NCI-H345 (cell line): ENCODE measurements around the gene CDC42BPB.
A peak's percentile ranks its signal among the peaks of the same experiment; 100 is the strongest.

Experiments
- DNase-seq: peaks from one replicate; lab custom pipeline; 2025; lab: John Stamatoyannopoulos, UW

Gene CDC42BPB

DNA sequence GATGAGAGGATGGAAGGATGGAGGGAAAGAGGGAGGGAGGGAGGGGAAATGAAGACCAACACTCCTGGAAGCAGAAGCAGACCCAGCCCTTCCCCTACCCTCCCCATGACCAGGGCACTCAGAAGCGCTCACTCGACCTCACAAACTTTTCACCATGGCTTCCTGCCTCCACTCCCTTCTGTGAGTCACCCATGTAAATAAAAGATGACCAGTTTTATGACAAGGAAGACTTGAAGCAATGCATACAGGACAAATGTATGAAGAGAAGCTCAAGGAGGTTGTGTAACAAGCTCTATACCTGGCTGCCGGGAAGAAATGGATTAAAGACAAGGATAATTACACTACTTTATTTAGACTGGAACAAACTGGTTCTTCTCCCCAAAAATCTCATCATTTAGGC, 63.8 kb downstream of the CDC42BPB start:
- no peak for DNase-seq

- no peak for DNase-seq
These were observed 66.0 kb downstream of the CDC42BPB start for GRCh38 chr14:102991376-102991775.

- DNase-seq = no peak
These were observed 69.3 kb downstream of the CDC42BPB start for GRCh38 chr14:102988054-102988453.

GRCh38 chr14:102986810-102987579, 70.4 kb downstream of the CDC42BPB start:
- peak; percentile 24 for DNase-seq

- no peak for DNase-seq
These were observed 71.7 kb downstream of the CDC42BPB start for GRCh38 chr14:102985665-102986064.

DNA sequence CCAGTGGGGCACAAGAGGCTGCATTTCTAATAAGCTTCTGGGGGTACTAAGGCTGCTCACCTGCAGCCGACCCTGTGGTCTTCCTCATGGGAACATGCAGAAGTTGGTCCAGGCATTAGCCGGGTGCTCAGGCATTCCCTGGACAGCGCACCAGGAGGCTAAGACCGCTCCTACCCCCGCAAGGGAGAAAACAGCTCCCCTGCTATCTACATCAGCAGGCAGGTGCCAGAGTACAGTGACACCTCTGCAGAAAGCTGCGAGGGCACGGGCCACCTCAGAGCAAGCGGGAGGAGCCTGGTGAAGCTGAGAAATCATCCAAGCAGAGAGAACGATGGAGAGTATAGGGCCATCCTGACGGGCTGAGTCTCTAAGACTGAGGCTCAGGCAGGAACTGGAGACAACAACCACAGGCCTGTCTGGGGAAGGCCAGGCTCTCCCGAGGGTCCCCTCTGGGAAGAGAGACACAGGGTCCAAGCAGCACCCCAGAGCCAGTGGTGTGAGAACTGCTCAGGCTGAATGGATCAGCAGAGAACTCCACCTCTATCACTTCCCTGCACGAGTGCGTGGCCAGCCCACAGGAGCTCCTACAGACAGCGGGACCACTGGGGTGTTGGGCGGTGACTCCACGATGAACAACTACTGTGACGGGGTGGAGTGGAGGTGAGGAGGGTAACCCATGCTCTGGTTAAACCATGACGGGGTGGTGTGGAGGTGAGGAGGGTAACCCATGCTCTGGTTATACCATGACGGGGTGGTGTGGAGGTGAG, 72.8 kb downstream of the CDC42BPB start:
- DNase-seq = no peak

GRCh38 chr14:102983496-102983895, 73.9 kb downstream of the CDC42BPB start:
- DNase-seq = no peak

- no peak for DNase-seq
These were observed 74.4 kb downstream of the CDC42BPB start for GRCh38 chr14:102982852-102983470.

DNA sequence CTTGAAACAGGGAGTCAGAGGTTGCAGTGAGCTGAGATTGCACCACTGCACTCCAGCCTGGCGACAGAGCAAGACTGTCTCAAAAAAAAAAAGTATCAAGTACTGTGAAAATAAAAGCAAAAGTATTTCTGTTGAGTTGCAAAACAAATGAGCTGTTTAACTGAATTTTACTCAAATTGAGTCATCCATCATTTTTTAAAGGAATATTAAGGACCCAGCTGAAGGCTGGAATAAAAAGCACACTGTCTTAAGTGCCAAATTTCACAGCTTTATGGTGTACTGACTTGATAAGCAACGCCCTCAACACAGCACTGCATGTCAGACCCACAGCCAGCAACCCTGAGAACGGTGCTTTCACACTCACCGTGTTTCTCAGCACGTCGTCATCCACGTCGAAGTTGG, 76.9 kb downstream of the CDC42BPB start:
- DNase-seq = no peak

DNA sequence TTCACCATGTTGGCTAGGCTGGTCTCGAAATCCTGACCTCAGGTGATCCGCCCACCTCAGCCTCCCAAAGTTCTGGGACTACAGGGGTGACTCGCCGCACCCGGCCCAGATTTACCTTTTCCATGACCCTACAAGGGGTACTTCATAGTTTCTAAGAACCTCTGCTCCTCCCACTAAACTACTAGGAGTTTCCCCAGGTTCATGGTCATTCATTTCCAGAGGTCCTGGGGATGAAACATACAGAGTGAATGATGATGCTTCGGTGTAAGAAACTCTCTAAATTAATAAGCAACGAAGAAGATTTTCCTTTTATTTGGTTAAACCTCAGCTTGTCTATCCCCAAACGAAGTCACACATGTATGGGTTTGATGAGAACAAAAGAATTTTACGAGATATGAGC, 77.9 kb downstream of the CDC42BPB start:
- no peak for DNase-seq

GRCh38 chr14:102977475-102977874, 79.9 kb downstream of the CDC42BPB start:
- DNase-seq = no peak

GRCh38 chr14:102975662-102976061, 81.7 kb downstream of the CDC42BPB start:
- DNase-seq = no peak

GRCh38 chr14:102973706-102974285, 83.6 kb downstream of the CDC42BPB start:
- DNase-seq = no peak

GRCh38 chr14:102971836-102972606, 85.3 kb downstream of the CDC42BPB start:
- no peak for DNase-seq

GRCh38 chr14:102971314-102971713, 86.0 kb downstream of the CDC42BPB start:
- no peak for DNase-seq

DNA sequence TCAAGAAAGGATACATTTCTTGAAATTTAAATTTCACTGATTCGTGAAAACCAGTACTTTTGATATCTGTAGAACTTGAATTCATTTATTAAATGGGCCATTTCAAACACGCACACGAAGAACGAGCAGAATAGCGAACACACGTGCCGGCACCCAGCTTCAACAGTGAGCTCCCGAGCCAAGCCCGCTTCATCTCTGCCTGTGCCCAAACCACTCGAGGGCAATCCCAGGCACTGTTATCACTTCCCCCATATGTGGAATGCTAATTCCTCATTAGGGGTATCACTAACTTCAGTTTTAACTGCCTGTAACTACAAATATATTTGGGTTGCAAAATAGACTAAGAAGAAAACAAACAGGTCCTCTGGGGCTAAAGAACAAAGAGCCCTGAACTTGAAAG, 86.9 kb downstream of the CDC42BPB start:
- no peak for DNase-seq

- no peak for DNase-seq
These were observed 87.4 kb downstream of the CDC42BPB start for GRCh38 chr14:102969901-102970300.

- no peak for DNase-seq
These were observed 88.1 kb downstream of the CDC42BPB start for GRCh38 chr14:102969060-102969791.

DNA sequence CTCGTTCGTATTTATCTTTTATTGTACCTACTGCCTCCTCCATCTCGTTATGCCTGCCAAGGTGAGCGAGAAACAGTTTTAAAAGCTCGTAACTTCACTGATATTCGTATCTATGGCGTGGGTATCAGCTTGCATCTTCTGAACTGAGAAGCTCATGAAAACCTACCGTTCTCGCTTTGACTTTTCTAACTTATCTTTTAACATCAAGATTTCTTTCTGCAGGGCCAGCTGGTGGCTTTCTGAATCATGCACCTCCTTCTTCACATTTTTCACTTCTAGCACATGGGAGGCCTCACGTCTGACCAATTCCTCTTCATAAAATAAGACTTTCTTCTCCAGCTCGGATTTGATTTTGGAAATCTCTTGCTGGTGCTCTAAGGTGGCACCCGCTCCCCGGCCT, 89.0 kb downstream of the CDC42BPB start:
- DNase-seq = no peak

- DNase-seq = no peak
These were observed 89.9 kb downstream of the CDC42BPB start for GRCh38 chr14:102967506-102967795.
